H9 (cell line): ENCODE results near the gene ADSS1. TPM values are rescaled to one million over a fixed set of nuclear protein-coding genes. Genes with fewer than 3 reads are reported as not detected.

ENCODE experiments used
- DNase-seq: peaks from one replicate; pipeline ENCODE4 v3.0.0-alpha.2; 2017
- H2AFZ ChIP-seq: one replicate; pipeline ENCODE4 v1.6.1; 2013; ENCODE audit warnings: mild to moderate bottlenecking, low read length, control low read depth, moderate library complexity
- H2AK5ac ChIP-seq: 2 replicates; pipeline ENCODE4 v1.6.1; 2013; ENCODE audit warnings: low read length, control low read depth, mixed read lengths; ENCODE audit not compliant: insufficient read length
- H2BK120ac ChIP-seq: one replicate; pipeline ENCODE4 v1.6.1; 2013; ENCODE audit warnings: low read depth, mild to moderate bottlenecking, low read length, control low read depth, inconsistent platforms; ENCODE audit not compliant: poor library complexity, severe bottlenecking
- H2BK12ac ChIP-seq: 2 replicates; pipeline ENCODE4 v1.6.1; 2013; ENCODE audit warnings: low read length, control low read depth, mixed read lengths, low read depth; ENCODE audit not compliant: insufficient read length
- H2BK15ac ChIP-seq: 2 replicates; pipeline ENCODE4 v1.6.1; 2013; ENCODE audit warnings: low read depth, low read length, control low read depth
- H2BK20ac ChIP-seq: one replicate; pipeline ENCODE4 v1.6.1; 2013; ENCODE audit warnings: low read depth, mild to moderate bottlenecking, low read length, control low read depth, inconsistent platforms; ENCODE audit not compliant: poor library complexity, severe bottlenecking
- H2BK5ac ChIP-seq: 2 replicates; pipeline ENCODE4 v1.6.1; 2013; ENCODE audit warnings: low read length, control low read depth, mixed read lengths; ENCODE audit not compliant: insufficient read length
- H3K14ac ChIP-seq: 2 replicates; pipeline ENCODE4 v1.6.1; 2013; ENCODE audit warnings: low read length, control low read depth; ENCODE audit not compliant: insufficient read depth
- H3K18ac ChIP-seq: 2 replicates; pipeline ENCODE4 v1.6.1; 2013; ENCODE audit warnings: low read depth, mild to moderate bottlenecking, mixed read lengths, low read length, control low read depth; ENCODE audit not compliant: insufficient read length
- H3K23ac ChIP-seq: 2 replicates; pipeline ENCODE4 v1.6.1; 2013; ENCODE audit warnings: low read length, control low read depth, mixed read lengths, low read depth; ENCODE audit not compliant: insufficient read length
- H3K23me2 ChIP-seq: 2 replicates; pipeline ENCODE4 v1.6.1; 2013; ENCODE audit warnings: low read depth, mild to moderate bottlenecking, mixed read lengths, low read length, control low read depth; ENCODE audit not compliant: insufficient read length, poor library complexity, severe bottlenecking
- H3K27ac ChIP-seq: 2 replicates; pipeline ENCODE4 v1.5.1; 2013; ENCODE audit warnings: low read length, control low read depth, mixed read lengths, low read depth; ENCODE audit not compliant: insufficient read length
- H3K27me3 ChIP-seq: 2 replicates; pipeline ENCODE4 v1.6.1; 2013; ENCODE audit warnings: low read length, control low read depth, inconsistent platforms; ENCODE audit not compliant: insufficient read depth
- H3K4ac ChIP-seq: 2 replicates; pipeline ENCODE4 v1.6.1; 2013; ENCODE audit warnings: low read depth, mild to moderate bottlenecking, control low read depth, inconsistent platforms, low read length, moderate library complexity
- H3K4me1 ChIP-seq: 2 replicates; pipeline ENCODE4 v1.6.1; 2013; ENCODE audit warnings: low read length, control low read depth, inconsistent platforms; ENCODE audit not compliant: insufficient read depth
- H3K4me2 ChIP-seq: 2 replicates; pipeline ENCODE4 v1.6.1; 2013; ENCODE audit warnings: low read length, control low read depth, mixed read lengths; ENCODE audit not compliant: insufficient read length, insufficient read depth
- H3K56ac ChIP-seq: 2 replicates; pipeline ENCODE4 v1.6.1; 2013; ENCODE audit warnings: low read depth, mild to moderate bottlenecking, mixed read lengths, low read length, control low read depth; ENCODE audit not compliant: insufficient read length
- H3K79me1 ChIP-seq: 2 replicates; pipeline ENCODE4 v1.6.1; 2013; ENCODE audit warnings: low read depth, mild to moderate bottlenecking, moderate library complexity, low read length, control low read depth, inconsistent platforms; ENCODE audit not compliant: insufficient read depth, poor library complexity, severe bottlenecking
- H3K79me2 ChIP-seq: 2 replicates; pipeline ENCODE4 v1.6.1; 2013; ENCODE audit warnings: low read length, control low read depth, inconsistent platforms; ENCODE audit not compliant: insufficient read depth
- H3K9ac ChIP-seq: 2 replicates; pipeline ENCODE4 v1.6.1; 2013; ENCODE audit warnings: low read length, control low read depth, mixed read lengths; ENCODE audit not compliant: insufficient read length; ENCODE audit errors: extremely low read depth
- H3K9me3 ChIP-seq: one replicate; pipeline ENCODE4 v1.6.1; 2013; ENCODE audit warnings: low read depth, low read length, inconsistent platforms; ENCODE audit not compliant: control insufficient read depth
- H3T11ph ChIP-seq: one replicate; pipeline ENCODE4 v1.6.1; 2013; ENCODE audit warnings: mild to moderate bottlenecking, low read length, control low read depth, inconsistent platforms
- H4K20me1 ChIP-seq: one replicate; pipeline ENCODE4 v1.6.1; 2013; ENCODE audit not compliant: control insufficient read depth, insufficient read length, insufficient read depth
- H4K5ac ChIP-seq: 2 replicates; pipeline ENCODE4 v1.6.1; 2013; ENCODE audit warnings: low read depth, mild to moderate bottlenecking, mixed read lengths, low read length, control low read depth; ENCODE audit not compliant: insufficient read length
- H4K8ac ChIP-seq: replicated peaks from 2 replicates; pipeline ENCODE4 v1.6.1; 2013; ENCODE audit warnings: low read length, control low read depth, mixed read lengths, low read depth; ENCODE audit not compliant: insufficient read length
- H4K91ac ChIP-seq: 2 replicates; pipeline ENCODE4 v1.6.1; 2013; ENCODE audit warnings: low read depth, mild to moderate bottlenecking, moderate library complexity, mixed read lengths, low read length, control low read depth; ENCODE audit not compliant: insufficient read length
- H3K27ac Mint-ChIP-seq, 3 experiments: 2 replicates in 2 of 3; 3 replicates in 1 of 3; pipeline ENCODE4 v1.8.0; 2020 to 2021; ENCODE audit warnings: mixed read lengths in 3 of 3, mild to moderate bottlenecking in 1 of 3, moderate library complexity in 1 of 3
- H3K27me3 Mint-ChIP-seq: 2 replicates; pipeline ENCODE4 v1.8.0; 2021; ENCODE audit warnings: low read depth, mild to moderate bottlenecking, moderate library complexity, mixed read lengths
- H3K36me3 Mint-ChIP-seq, 3 experiments: 2 replicates in 2 of 3; 3 replicates in 1 of 3; pipeline ENCODE4 v1.8.0; 2020 to 2021; ENCODE audit warnings: low read depth in 3 of 3, mixed read lengths in 3 of 3; ENCODE audit not compliant: insufficient read depth in 1 of 3
- H3K4me1 Mint-ChIP-seq, 2 experiments: 2 replicates each; pipeline ENCODE4 v1.8.0; 2020; ENCODE audit warnings: mixed read lengths in 2 of 2
- H3K4me3 Mint-ChIP-seq, 2 experiments: 2 replicates in 1 of 2; 3 replicates in 1 of 2; pipeline ENCODE4 v1.8.0; 2020 to 2021; ENCODE audit warnings: mild to moderate bottlenecking in 2 of 2, mixed read lengths in 2 of 2, moderate library complexity in 1 of 2
- H3K9me3 Mint-ChIP-seq, 2 experiments: 2 replicates in 1 of 2; 3 replicates in 1 of 2; pipeline ENCODE4 v1.8.0; 2020; ENCODE audit warnings: mild to moderate bottlenecking in 2 of 2, mixed read lengths in 2 of 2, moderate library complexity in 1 of 2
- WGBS: extraction: QIAGEN DNeasy Blood & Tissue Kit; methylation state at CpG from one replicate; pipeline ENCODE4 v1.1.7; 2013; ENCODE audit warnings: missing lambda C conversion rate, low lambda C conversion rate, mixed read lengths; ENCODE audit not compliant: insufficient read length; ENCODE audit errors: extremely low coverage; 5-methylcytosine and 5-hydroxymethylcytosine counted together
- total RNA-seq: library from RNA; stranded (reverse); gene quantifications from 2 replicates; pipeline ENCODE4 v1.2.1, GENCODE V29; 2021
- TF ChIP-seq, protein P1 (sequence below): fragments of 200-600 bp; sonication (generic); conservative IDR thresholded peaks from 3 replicates; pipeline ENCODE4 v1.8.0; 2021; ENCODE audit warnings: antibody characterized with exemption, mild to moderate bottlenecking

Gene ADSS1
- total RNA-seq, 1 experiment from 2014 or later: 8.5 TPM

DNA sequence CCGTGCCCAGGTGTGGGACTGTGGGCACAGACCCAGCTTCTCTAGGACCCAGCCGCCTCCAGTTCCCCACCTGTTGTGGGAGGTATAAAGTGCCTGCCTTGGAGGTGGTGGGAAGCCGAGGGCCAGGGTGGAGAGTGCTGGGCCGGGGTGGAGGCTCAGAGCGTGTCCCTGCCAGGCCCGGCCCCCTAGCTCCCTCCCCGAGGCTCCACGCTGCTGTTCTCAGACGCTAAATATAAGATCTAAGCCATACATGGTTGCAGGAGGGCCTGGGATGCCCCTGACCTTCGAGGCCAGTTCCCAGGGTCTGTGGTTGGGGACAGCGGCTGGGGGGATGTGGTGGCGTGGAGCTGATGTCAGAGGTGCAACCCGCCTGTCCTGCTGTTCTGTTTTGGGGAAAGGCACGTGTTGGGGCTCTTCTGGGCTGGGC is 23.8 kb upstream of the ADSS1 start:
- H3K4me1 Mint-ChIP-seq: peaks cover 15 to 30% of the 10 kb centered on the region in 2 experiments
- Histone ChIP-seq H3K79me2 (no peaks in the 10 kb centered on the region), H3K9me3 (no peaks in the 10 kb centered on the region)

More for the DNA sequence above, 23.8 kb upstream of the ADSS1 start:
- Histone ChIP-seq H2BK120ac (no peak overlapping the region), H3K14ac (no peak overlapping the region), H4K8ac (no peak overlapping the region), H3K23ac (no peak overlapping the region), H3K4me1 (peaks cover 2% of the 10 kb centered on the region; the same call in 1 of the 2 replicates), H3K27ac (no peak overlapping the region), H3K56ac (no peak overlapping the region), H4K91ac (no peak overlapping the region), H4K20me1 (no peaks in the 10 kb centered on the region), H2BK12ac (no peak overlapping the region), H2BK15ac (no peak overlapping the region), H3K79me1 (no peaks in the 10 kb centered on the region), H2BK5ac (no peak overlapping the region), H3K4me2 (no peak overlapping the region), H2AK5ac (no peak overlapping the region), H4K5ac (no peak overlapping the region), H3K9ac (no peak overlapping the region), H3T11ph (no peak overlapping the region), H3K27me3 (no peaks in the 10 kb centered on the region), H2BK20ac (no peak overlapping the region), H3K23me2 (no peaks in the 10 kb centered on the region), H3K18ac (no peak overlapping the region), H3K4ac (no peak overlapping the region), H2AFZ (no peak overlapping the region)
- no peak overlapping the region; a peak in 2 of 7 replicates for H3K27ac Mint-ChIP-seq
- peaks cover 7 to 12% of the 10 kb centered on the region in 2 experiments for H3K9me3 Mint-ChIP-seq
- no peak overlapping the region for H3K4me3 Mint-ChIP-seq
- DNase-seq: no peak
- WGBS: no CpG with 5 or more reads among the region's 14 CpGs
- TF ChIP-seq, protein P1, sequence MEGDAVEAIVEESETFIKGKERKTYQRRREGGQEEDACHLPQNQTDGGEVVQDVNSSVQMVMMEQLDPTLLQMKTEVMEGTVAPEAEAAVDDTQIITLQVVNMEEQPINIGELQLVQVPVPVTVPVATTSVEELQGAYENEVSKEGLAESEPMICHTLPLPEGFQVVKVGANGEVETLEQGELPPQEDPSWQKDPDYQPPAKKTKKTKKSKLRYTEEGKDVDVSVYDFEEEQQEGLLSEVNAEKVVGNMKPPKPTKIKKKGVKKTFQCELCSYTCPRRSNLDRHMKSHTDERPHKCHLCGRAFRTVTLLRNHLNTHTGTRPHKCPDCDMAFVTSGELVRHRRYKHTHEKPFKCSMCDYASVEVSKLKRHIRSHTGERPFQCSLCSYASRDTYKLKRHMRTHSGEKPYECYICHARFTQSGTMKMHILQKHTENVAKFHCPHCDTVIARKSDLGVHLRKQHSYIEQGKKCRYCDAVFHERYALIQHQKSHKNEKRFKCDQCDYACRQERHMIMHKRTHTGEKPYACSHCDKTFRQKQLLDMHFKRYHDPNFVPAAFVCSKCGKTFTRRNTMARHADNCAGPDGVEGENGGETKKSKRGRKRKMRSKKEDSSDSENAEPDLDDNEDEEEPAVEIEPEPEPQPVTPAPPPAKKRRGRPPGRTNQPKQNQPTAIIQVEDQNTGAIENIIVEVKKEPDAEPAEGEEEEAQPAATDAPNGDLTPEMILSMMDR: no peak
- H3K36me3 Mint-ChIP-seq: peaks cover 27 to 35% (median 30%) of the 10 kb centered on the region in 3 experiments
- no peaks in the 10 kb centered on the region; the same call in 1 of the 2 replicates for H3K27me3 Mint-ChIP-seq
